HEK293 (cell line): ENCODE measurements around the gene VPS50.

Experiments used
- CTCF ChIA-PET: fragments of 350-600 bp; formaldehyde crosslinking; extraction: SDS; loops from one replicate; lab custom pipeline; 2021; ENCODE audit warnings: antibody characterized with exemption; lab: Yijun Ruan, JAX
- POLR2A ChIA-PET: fragments of 300-600 bp; formaldehyde crosslinking; extraction: SDS; loops from one replicate; lab custom pipeline; 2020; ENCODE audit warnings: antibody characterized with exemption, inconsistent platforms; lab: Yijun Ruan, JAX
- H3K27ac ChIP-seq: fragments of 200-500 bp; sonication (Bioruptor generic); 2 replicates; pipeline ENCODE4 v1.5.1; 2014; ENCODE audit warnings: low read depth, low read length, control low read depth, inconsistent platforms; ENCODE audit errors: extremely low read depth
- H3K36me3 ChIP-seq, 2 experiments: fragments of 200-500 bp in 1 of 2; sonication (Bioruptor generic) in 1 of 2; 1 replicate in 1 of 2; 2 replicates in 1 of 2; pipeline ENCODE4 v1.5.1; 2014 to 2017; ENCODE audit warnings: inconsistent platforms in 2 of 2, low read length in 2 of 2; ENCODE audit not compliant: control insufficient read depth in 2 of 2, insufficient read depth in 1 of 2
- H3K4me1 ChIP-seq: fragments of 200-500 bp; sonication (Bioruptor generic); 2 replicates; pipeline ENCODE4 v1.5.1; 2014; ENCODE audit warnings: mild to moderate bottlenecking, low read length, inconsistent platforms; ENCODE audit not compliant: control insufficient read depth, insufficient read depth
- H3K4me3 ChIP-seq: 2 replicates; pipeline ENCODE4 v1.5.1; 2011; ENCODE audit warnings: low read depth, mild to moderate bottlenecking, control low read depth, low read length, moderate library complexity
- H3K9me3 ChIP-seq: fragments of 200-500 bp; sonication (Bioruptor generic); 2 replicates; pipeline ENCODE4 v1.5.1; 2014; ENCODE audit warnings: low read depth, low read length, inconsistent platforms; ENCODE audit not compliant: control insufficient read depth, insufficient read depth
- MZF1 ChIP-seq: fragments of 450-650 bp; formaldehyde crosslinking; IDR thresholded peaks from 2 replicates; pipeline ENCODE4 v1.5.1; 2017; ENCODE audit warnings: missing biosample characterization, missing genetic modification characterization, borderline replicate concordance
- OVOL3 ChIP-seq: fragments of 450-650 bp; formaldehyde crosslinking; IDR thresholded peaks from 2 replicates; pipeline ENCODE4 v1.5.1; 2016; ENCODE audit warnings: missing biosample characterization, missing genetic modification characterization
- SALL2 ChIP-seq: fragments of 450-650 bp; formaldehyde crosslinking; IDR thresholded peaks from 2 replicates; pipeline ENCODE4 v1.5.0; 2017; ENCODE audit warnings: missing biosample characterization, mild to moderate bottlenecking, missing genetic modification characterization, borderline replicate concordance
- WT1 ChIP-seq: fragments of 450-650 bp; formaldehyde crosslinking; IDR thresholded peaks from 2 replicates; pipeline ENCODE4 v1.5.1; 2016; ENCODE audit warnings: missing biosample characterization, missing genetic modification characterization
- ZBTB20 ChIP-seq: fragments of 450-650 bp; formaldehyde crosslinking; IDR thresholded peaks from 2 replicates; pipeline ENCODE4 v1.5.1; 2016; ENCODE audit warnings: missing biosample characterization, missing genetic modification characterization
- ZBTB8A ChIP-seq: fragments of 450-650 bp; formaldehyde crosslinking; IDR thresholded peaks from 2 replicates; pipeline ENCODE4 v1.5.1; 2016; ENCODE audit warnings: missing biosample characterization, missing genetic modification characterization
- ZNF140 ChIP-seq: fragments of 450-650 bp; formaldehyde crosslinking; IDR thresholded peaks from 2 replicates; pipeline ENCODE4 v1.5.1; 2016; ENCODE audit warnings: missing biosample characterization, missing genetic modification characterization
- ZNF175 ChIP-seq: fragments of 450-650 bp; formaldehyde crosslinking; IDR thresholded peaks from 2 replicates; pipeline ENCODE4 v1.5.1; 2016; ENCODE audit warnings: missing biosample characterization, missing genetic modification characterization
- ZNF211 ChIP-seq: fragments of 450-650 bp; formaldehyde crosslinking; IDR thresholded peaks from 2 replicates; pipeline ENCODE4 v1.5.1; 2016; ENCODE audit warnings: low read depth, missing biosample characterization, missing genetic modification characterization
- ZNF266 ChIP-seq: fragments of 450-650 bp; formaldehyde crosslinking; IDR thresholded peaks from 2 replicates; pipeline ENCODE4 v1.5.1; 2016; ENCODE audit warnings: missing biosample characterization, missing genetic modification characterization, low read depth
- ZNF280C ChIP-seq: fragments of 450-650 bp; formaldehyde crosslinking; IDR thresholded peaks from 2 replicates; pipeline ENCODE4 v1.5.1; 2016; ENCODE audit warnings: missing biosample characterization, missing genetic modification characterization
- ZNF335 ChIP-seq: fragments of 450-650 bp; formaldehyde crosslinking; conservative IDR thresholded peaks from 2 replicates; pipeline ENCODE4 v1.5.1; 2016; ENCODE audit warnings: missing biosample characterization, missing genetic modification characterization
- ZNF354C ChIP-seq: fragments of 450-650 bp; formaldehyde crosslinking; IDR thresholded peaks from 2 replicates; pipeline ENCODE4 v1.5.1; 2016; ENCODE audit warnings: missing biosample characterization, missing genetic modification characterization, low read depth, borderline replicate concordance
- ZNF48 ChIP-seq: fragments of 450-650 bp; formaldehyde crosslinking; IDR thresholded peaks from 2 replicates; pipeline ENCODE4 v1.5.1; 2016; ENCODE audit warnings: missing biosample characterization, missing genetic modification characterization
- ZNF510 ChIP-seq: fragments of 450-650 bp; formaldehyde crosslinking; IDR thresholded peaks from 2 replicates; pipeline ENCODE4 v1.5.1; 2018; ENCODE audit warnings: mild to moderate bottlenecking, missing genetic modification characterization, missing biosample characterization; ENCODE audit not compliant: insufficient replicate concordance
- ZNF548 ChIP-seq: fragments of 450-650 bp; formaldehyde crosslinking; IDR thresholded peaks from 2 replicates; pipeline ENCODE4 v1.5.1; 2016; ENCODE audit warnings: missing biosample characterization, missing genetic modification characterization
- ZNF664 ChIP-seq: fragments of 450-650 bp; formaldehyde crosslinking; IDR thresholded peaks from 2 replicates; pipeline ENCODE4 v1.5.1; 2016; ENCODE audit warnings: missing biosample characterization, missing genetic modification characterization
- ZNF747 ChIP-seq: fragments of 450-650 bp; formaldehyde crosslinking; IDR thresholded peaks from 2 replicates; pipeline ENCODE4 v1.5.1; 2016; ENCODE audit warnings: missing biosample characterization, missing genetic modification characterization
- ZNF785 ChIP-seq: fragments of 450-650 bp; formaldehyde crosslinking; IDR thresholded peaks from 2 replicates; pipeline ENCODE4 v1.5.1; 2016; ENCODE audit warnings: missing biosample characterization, missing genetic modification characterization
- ZSCAN5A ChIP-seq: fragments of 450-650 bp; formaldehyde crosslinking; IDR thresholded peaks from 2 replicates; pipeline ENCODE4 v1.5.1; 2016; ENCODE audit warnings: missing biosample characterization, missing genetic modification characterization
- TF ChIP-seq, protein P1 (sequence below): fragments of 450-650 bp; formaldehyde crosslinking; IDR thresholded peaks from 2 replicates; pipeline ENCODE4 v1.5.1; 2016; ENCODE audit warnings: missing biosample characterization, missing genetic modification characterization, borderline replicate concordance

The VPS50 gene

GRCh38 chr7:93202594-93203250 is 29.4 kb upstream of the VPS50 start:
- Histone ChIP-seq H3K4me1 (no peaks in the 10 kb centered on the region), H3K4me3 (no peak overlapping the region), H3K36me3 (no peaks in the 10 kb centered on the region), H3K9me3 (no peaks in the 10 kb centered on the region), H3K27ac (no peak overlapping the region)
- TF ChIP-seq MZF1 (tag by site-specific recombination) (no peak), ZNF785 (tag by site-specific recombination) (no peak), ZNF354C (tag by site-specific recombination) (no peak), ZNF548 (tag by site-specific recombination) (no peak), ZNF48 (tag by site-specific recombination) (no peak), ZBTB8A (tag by site-specific recombination) (no peak), SALL2 (no peak), OVOL3 (tag by site-specific recombination) (no peak), ZNF664 (tag by site-specific recombination) (no peak), ZNF175 (tag by site-specific recombination) (no peak), ZNF266 (tag by site-specific recombination) (no peak), ZNF335 (tag by site-specific recombination) (no peak), ZBTB20 (tag by site-specific recombination) (no peak), ZNF140 (no peak), ZNF211 (tag by site-specific recombination) (no peak)
- TF ChIP-seq, protein P1, sequence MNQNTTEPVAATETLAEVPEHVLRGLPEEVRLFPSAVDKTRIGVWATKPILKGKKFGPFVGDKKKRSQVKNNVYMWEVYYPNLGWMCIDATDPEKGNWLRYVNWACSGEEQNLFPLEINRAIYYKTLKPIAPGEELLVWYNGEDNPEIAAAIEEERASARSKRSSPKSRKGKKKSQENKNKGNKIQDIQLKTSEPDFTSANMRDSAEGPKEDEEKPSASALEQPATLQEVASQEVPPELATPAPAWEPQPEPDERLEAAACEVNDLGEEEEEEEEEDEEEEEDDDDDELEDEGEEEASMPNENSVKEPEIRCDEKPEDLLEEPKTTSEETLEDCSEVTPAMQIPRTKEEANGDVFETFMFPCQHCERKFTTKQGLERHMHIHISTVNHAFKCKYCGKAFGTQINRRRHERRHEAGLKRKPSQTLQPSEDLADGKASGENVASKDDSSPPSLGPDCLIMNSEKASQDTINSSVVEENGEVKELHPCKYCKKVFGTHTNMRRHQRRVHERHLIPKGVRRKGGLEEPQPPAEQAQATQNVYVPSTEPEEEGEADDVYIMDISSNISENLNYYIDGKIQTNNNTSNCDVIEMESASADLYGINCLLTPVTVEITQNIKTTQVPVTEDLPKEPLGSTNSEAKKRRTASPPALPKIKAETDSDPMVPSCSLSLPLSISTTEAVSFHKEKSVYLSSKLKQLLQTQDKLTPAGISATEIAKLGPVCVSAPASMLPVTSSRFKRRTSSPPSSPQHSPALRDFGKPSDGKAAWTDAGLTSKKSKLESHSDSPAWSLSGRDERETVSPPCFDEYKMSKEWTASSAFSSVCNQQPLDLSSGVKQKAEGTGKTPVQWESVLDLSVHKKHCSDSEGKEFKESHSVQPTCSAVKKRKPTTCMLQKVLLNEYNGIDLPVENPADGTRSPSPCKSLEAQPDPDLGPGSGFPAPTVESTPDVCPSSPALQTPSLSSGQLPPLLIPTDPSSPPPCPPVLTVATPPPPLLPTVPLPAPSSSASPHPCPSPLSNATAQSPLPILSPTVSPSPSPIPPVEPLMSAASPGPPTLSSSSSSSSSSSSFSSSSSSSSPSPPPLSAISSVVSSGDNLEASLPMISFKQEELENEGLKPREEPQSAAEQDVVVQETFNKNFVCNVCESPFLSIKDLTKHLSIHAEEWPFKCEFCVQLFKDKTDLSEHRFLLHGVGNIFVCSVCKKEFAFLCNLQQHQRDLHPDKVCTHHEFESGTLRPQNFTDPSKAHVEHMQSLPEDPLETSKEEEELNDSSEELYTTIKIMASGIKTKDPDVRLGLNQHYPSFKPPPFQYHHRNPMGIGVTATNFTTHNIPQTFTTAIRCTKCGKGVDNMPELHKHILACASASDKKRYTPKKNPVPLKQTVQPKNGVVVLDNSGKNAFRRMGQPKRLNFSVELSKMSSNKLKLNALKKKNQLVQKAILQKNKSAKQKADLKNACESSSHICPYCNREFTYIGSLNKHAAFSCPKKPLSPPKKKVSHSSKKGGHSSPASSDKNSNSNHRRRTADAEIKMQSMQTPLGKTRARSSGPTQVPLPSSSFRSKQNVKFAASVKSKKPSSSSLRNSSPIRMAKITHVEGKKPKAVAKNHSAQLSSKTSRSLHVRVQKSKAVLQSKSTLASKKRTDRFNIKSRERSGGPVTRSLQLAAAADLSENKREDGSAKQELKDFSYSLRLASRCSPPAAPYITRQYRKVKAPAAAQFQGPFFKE = no peak
- ChIA-PET CTCF (interaction anchor here (0.6 kb wide), 3 partner anchors 15 to 340 kb away, joined by 3 to 5 read pairs (median 3); no protein-coding TSS in a partner anchor), POLR2A (no interaction called here)

DNA sequence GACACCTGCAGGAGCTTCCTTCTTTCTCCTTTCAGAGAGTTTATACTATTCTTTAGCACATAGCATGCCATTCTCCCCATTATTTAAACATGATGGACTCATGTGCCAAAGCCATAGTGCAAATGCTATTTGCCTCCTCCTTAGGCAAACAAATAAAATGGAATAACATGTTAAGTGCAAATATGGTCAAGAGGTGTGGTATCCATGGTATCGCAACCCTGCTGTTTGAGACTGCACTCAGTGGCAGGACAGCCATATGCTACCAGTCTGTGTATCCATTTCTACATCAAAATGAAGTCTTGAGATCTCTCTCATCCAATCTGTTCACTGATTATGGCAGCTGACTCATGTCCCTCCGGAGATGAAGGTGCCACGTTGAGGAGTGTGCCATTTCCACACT is 28.7 kb upstream of the VPS50 start:
- Histone ChIP-seq H3K9me3 (no peaks in the 10 kb centered on the region), H3K4me3 (no peak overlapping the region), H3K27ac (no peak overlapping the region), H3K36me3 (no peaks in the 10 kb centered on the region), H3K4me1 (no peaks in the 10 kb centered on the region)
- no peak for TF ChIP-seq ZNF510 (tag by site-specific recombination)
- ChIA-PET CTCF (interaction anchor here (0.5 to 0.7 kb wide), 4 partner anchors 16 to 278 kb away, joined by 3 read pairs; no protein-coding TSS in a partner anchor), POLR2A (no interaction called here)

DNA sequence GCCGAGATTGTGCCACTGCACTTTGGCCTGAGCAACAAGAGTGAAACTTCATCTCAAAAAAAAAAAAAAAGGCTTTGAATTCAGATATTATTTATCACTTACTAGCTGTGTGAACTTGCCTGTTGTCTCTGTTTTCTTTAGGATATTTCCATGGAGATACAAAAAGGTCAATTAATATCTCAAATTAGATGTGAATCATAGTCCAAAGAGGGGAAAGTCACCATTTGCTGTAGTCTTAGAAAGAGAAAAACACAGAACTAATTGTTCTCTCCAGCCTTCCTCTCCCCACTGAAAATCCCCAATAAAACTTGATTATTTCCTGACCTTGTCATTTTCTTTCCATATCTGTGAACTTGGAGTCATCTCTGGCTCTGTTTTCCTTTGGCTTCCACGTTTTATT is 27.1 kb upstream of the VPS50 start:
- Histone ChIP-seq H3K36me3 (no peaks in the 10 kb centered on the region), H3K27ac (no peak overlapping the region), H3K4me3 (no peak overlapping the region), H3K4me1 (no peaks in the 10 kb centered on the region), H3K9me3 (no peaks in the 10 kb centered on the region)
- CTCF ChIA-PET = interaction anchor here (0.7 kb wide), 1 partner anchor 236 kb away, joined by 4 read pairs; no protein-coding TSS in a partner anchor
- POLR2A ChIA-PET = no interaction called here
- TF ChIP-seq ZNF280C (tag by site-specific recombination) = no peak
- no peak for TF ChIP-seq OVOL3 (tag by site-specific recombination)
- no peak for TF ChIP-seq ZSCAN5A (tag by site-specific recombination)
- no peak for TF ChIP-seq WT1 (tag by site-specific recombination)
- TF ChIP-seq ZNF747 (tag by site-specific recombination) = no peak
